Gastroesophageal sphincter (tissue), 3 donors: ENCODE results near the gene HSCB.

Experiments used
- CTCF ChIP-seq, 4 experiments: fragments of 200-600 bp in 2 of 4; fragments of 450-650 bp in 2 of 4; sonication (generic) in 1 of 4; IDR thresholded peaks; one replicate each; pipeline ENCODE4 v1.5.1; 2017 to 2019; ENCODE audit warnings: antibody characterized with exemption in 4 of 4, mild to moderate bottlenecking in 2 of 4, moderate library complexity in 2 of 4
- EP300 ChIP-seq: sonication (generic); formaldehyde crosslinking; IDR thresholded peaks from one replicate; pipeline ENCODE4 v1.6.1; 2017; ENCODE audit warnings: antibody characterized with exemption, mild to moderate bottlenecking
- POLR2A ChIP-seq, 2 donors: fragments of 450-650 bp; IDR thresholded peaks; one replicate each; pipeline ENCODE4 v1.6.1; 2017; ENCODE audit warnings: antibody characterized with exemption in 2 of 2, mild to moderate bottlenecking in 2 of 2, moderate library complexity in 1 of 2
- POLR2AphosphoS5 ChIP-seq: sonication (generic); formaldehyde crosslinking; IDR thresholded peaks from one replicate; pipeline ENCODE4 v1.6.1; 2017; ENCODE audit warnings: antibody characterized with exemption

- TF ChIP-seq CTCF (IDR thresholded peaks at IDR 0.05) (no peak), POLR2AphosphoS5 (no peak), POLR2A (IDR thresholded peaks at IDR 0.05) (no peak), EP300 (no peak)
Observed at GRCh38 chr22:28706845-28707244, 35.0 kb upstream of the HSCB start.
